ENCODE measurements around the gene PLN. TPM values are rescaled to one million over a fixed set of nuclear protein-coding genes. Genes with fewer than 3 reads are reported as not detected.

The PLN gene
- polyA plus RNA-seq, 1 donor (not counting 4 experiments of a cell fraction or from before 2014, with no cell fraction given) = not detected

- no peak for FAIRE-seq
- Histone ChIP-seq H3K9ac (ENCODE audit: control insufficient read depth, extremely low read depth, insufficient read depth, low read length) (no peak overlapping the region), H3K36me3 (ENCODE audit: control insufficient read depth in 2 of 2, extremely low read depth in 1 of 2, insufficient read depth in 2 of 2, low read length in 2 of 2) (no peaks in the 10 kb centered on the region), H3K4me2 (ENCODE audit: control insufficient read depth, extremely low read depth, insufficient read depth, low read depth, low read length) (no peak overlapping the region), H3K27ac (ENCODE audit: control insufficient read depth, insufficient read depth, low read length) (no peak overlapping the region), H3K9me3 (ENCODE audit: control insufficient read depth, low read depth, low read length) (no peaks in the 10 kb centered on the region), H3K79me2 (ENCODE audit: control insufficient read depth, insufficient read depth, low read length) (no peaks in the 10 kb centered on the region), H3K4me3 (ENCODE audit: control insufficient read depth in 2 of 3, extremely low read depth in 1 of 3, insufficient read depth in 2 of 3, low read depth in 1 of 3, low read length in 3 of 3) (no peak overlapping the region), H4K20me1 (ENCODE audit: control insufficient read depth, extremely low read depth, insufficient read depth, low read length) (no peaks in the 10 kb centered on the region), H3K9me1 (ENCODE audit: control insufficient read depth, extremely low read depth, insufficient read depth, low read length) (no peaks in the 10 kb centered on the region), H2AFZ (ENCODE audit: control insufficient read depth, low read length) (no peak overlapping the region), H3K27me3 (ENCODE audit: control insufficient read depth, extremely low read depth, insufficient read depth, low read length) (no peaks in the 10 kb centered on the region), H3K4me1 (ENCODE audit: control insufficient read depth, extremely low read depth, insufficient read depth, low read length) (no peaks in the 10 kb centered on the region)
- TF ChIP-seq CTCF (optimal IDR thresholded peaks at IDR 0.05 in 1 of 3, IDR thresholded peaks at IDR 0.05 in 1 of 3, conservative IDR thresholded peaks at IDR 0.05 in 1 of 3; ENCODE audit: extremely low read depth in 1 of 3, insufficient read depth in 2 of 3, low read length in 3 of 3) = no peak
- no peak for TF ChIP-seq EZH2 (IDR thresholded peaks at IDR 0.05; ENCODE audit: low read length)
- dilution Hi-C loops (cut with MboI; ENCODE audit: extremely low pct_ligation_motif_present, low sequenced_read_pairs) = no loop called here
- no peak for DNase-seq (ENCODE audit: low read depth, low spot score)
Measured at GRCh38 chr6:118602300-118602699, 54.2 kb downstream of the PLN start.

GRCh38 chr6:118603372-118603771, 55.3 kb downstream of the PLN start:
- Histone ChIP-seq H4K20me1 (ENCODE audit: control insufficient read depth, extremely low read depth, insufficient read depth, low read length) (no peaks in the 10 kb centered on the region), H3K27me3 (ENCODE audit: control insufficient read depth, extremely low read depth, insufficient read depth, low read length) (no peaks in the 10 kb centered on the region), H3K9ac (ENCODE audit: control insufficient read depth, extremely low read depth, insufficient read depth, low read length) (no peak overlapping the region), H3K27ac (ENCODE audit: control insufficient read depth, insufficient read depth, low read length) (no peak overlapping the region), H3K9me1 (ENCODE audit: control insufficient read depth, extremely low read depth, insufficient read depth, low read length) (no peaks in the 10 kb centered on the region), H3K9me3 (ENCODE audit: control insufficient read depth, low read depth, low read length) (no peaks in the 10 kb centered on the region), H3K4me3 (ENCODE audit: control insufficient read depth in 2 of 3, extremely low read depth in 1 of 3, insufficient read depth in 2 of 3, low read depth in 1 of 3, low read length in 3 of 3) (no peak overlapping the region), H3K4me1 (ENCODE audit: control insufficient read depth, extremely low read depth, insufficient read depth, low read length) (no peaks in the 10 kb centered on the region), H3K79me2 (ENCODE audit: control insufficient read depth, insufficient read depth, low read length) (no peaks in the 10 kb centered on the region), H3K4me2 (ENCODE audit: control insufficient read depth, extremely low read depth, insufficient read depth, low read depth, low read length) (no peak overlapping the region), H2AFZ (ENCODE audit: control insufficient read depth, low read length) (no peak overlapping the region), H3K36me3 (ENCODE audit: control insufficient read depth in 2 of 2, extremely low read depth in 1 of 2, insufficient read depth in 2 of 2, low read length in 2 of 2) (no peaks in the 10 kb centered on the region)
- FAIRE-seq (no peak), DNase-seq (ENCODE audit: low read depth, low spot score) (no peak)
- dilution Hi-C loops (cut with MboI; ENCODE audit: extremely low pct_ligation_motif_present, low sequenced_read_pairs) = no loop called here
- TF ChIP-seq CTCF (optimal IDR thresholded peaks at IDR 0.05 in 1 of 3, IDR thresholded peaks at IDR 0.05 in 1 of 3, conservative IDR thresholded peaks at IDR 0.05 in 1 of 3; ENCODE audit: extremely low read depth in 1 of 3, insufficient read depth in 2 of 3, low read length in 3 of 3) = no peak
- TF ChIP-seq EZH2 (IDR thresholded peaks at IDR 0.05; ENCODE audit: low read length) = no peak
